GM13976 (cell line): ENCODE measurements around the gene LRRN1.
A peak's percentile ranks its signal among the peaks of the same experiment; 100 is the strongest.

ENCODE experiments used
- DNase-seq: peaks from one replicate; pipeline ENCODE4 v3.0.0; 2012; ENCODE audit warnings: low spot score
- CTCF ChIP-seq: IDR thresholded peaks from 2 replicates; pipeline ENCODE4 v1.5.1; 2012; ENCODE audit warnings: borderline replicate concordance, mild to moderate bottlenecking; ENCODE audit not compliant: insufficient read depth; ENCODE audit errors: extremely low read depth, missing control alignments, control extremely low read depth
- in situ Hi-C: fragments of 300-500 bp; cut with MboI; formaldehyde crosslinking; loops from one replicate; pipeline ENCODE4 v1.12.0; 2022; ENCODE audit warnings: low sequenced_read_pairs, mixed read lengths, inconsistent platforms; ENCODE audit not compliant: unreplicated experiment

Gene LRRN1

GRCh38 chr3:3783696-3784095, 15.5 kb upstream of the LRRN1 start:
- in situ Hi-C loops = no loop called here
- TF ChIP-seq CTCF = no peak
- no peak for DNase-seq

DNA sequence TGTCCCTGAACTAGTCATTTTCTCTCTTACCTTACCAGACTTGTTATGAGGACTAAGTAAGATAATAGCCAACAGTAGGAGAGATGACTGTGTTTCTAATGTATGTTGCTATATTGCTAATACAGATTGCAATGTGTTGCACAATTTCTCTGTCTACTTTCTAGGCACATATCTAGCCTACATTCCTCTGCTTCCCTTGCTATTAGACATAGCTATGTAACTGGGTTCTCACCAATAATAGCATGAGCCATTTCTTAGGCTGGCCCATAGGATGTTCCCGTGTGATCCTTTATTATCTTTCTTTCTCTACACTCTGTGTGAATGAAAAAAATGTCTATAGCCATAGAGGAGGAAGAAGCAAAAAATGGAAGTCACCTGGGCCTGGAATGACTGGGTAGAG, 6.8 kb upstream of the LRRN1 start:
- in situ Hi-C loops = no loop called here

DNA sequence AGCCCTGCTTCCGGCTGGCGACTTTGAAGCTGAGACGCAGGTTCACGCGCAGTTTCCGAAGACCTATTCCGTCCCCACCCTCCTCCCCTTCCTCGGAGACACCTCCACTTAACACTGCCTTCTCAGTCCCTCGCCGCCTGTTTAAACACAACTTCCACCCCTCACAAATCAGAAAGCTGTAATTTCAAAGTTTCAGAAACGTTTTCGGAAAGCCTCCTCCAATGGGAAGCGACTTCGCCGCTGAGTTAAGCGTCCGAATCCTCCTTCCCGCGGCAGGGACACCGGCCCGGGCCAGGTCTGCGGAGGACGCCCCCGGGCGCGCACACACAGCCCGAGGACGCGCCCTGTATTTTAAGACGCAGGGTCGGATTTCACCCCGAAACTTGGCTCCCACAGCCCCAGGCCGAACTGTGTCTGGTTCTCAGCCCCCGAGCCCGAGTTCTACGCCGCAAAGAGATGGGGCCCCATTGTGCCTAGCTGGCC, 559 bp upstream of the LRRN1 start:
- in situ Hi-C loops = no loop called here
- no peak for TF ChIP-seq CTCF
- peak; percentile 17 for DNase-seq

More for the DNA sequence above, 6.8 kb upstream of the LRRN1 start:
- DNase-seq = no peak
- no peak for TF ChIP-seq CTCF

DNA sequence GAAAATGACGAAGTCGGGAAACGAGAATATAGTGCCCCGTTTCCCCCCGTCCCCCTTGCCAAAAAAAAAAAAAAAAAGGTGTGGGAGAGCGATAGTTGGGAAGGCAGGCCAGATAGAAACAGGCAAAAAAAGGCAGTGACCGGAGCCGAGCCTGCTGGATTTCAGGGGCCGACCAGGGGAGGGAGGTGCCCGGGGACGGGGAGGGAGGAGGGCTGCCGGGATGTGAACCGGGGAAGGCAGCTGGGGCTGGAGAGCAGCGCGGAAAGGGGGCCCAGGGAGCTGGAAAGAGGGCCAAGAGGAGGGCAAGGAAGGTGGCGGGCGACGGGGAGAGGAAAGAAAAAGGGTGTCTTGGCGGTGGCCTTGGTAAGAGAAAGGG, 837 bp downstream of the LRRN1 start:
- no peak for TF ChIP-seq CTCF
- in situ Hi-C loops = no loop called here
- peak; percentile 35 for DNase-seq

GRCh38 chr3:3800685-3801493, 1.7 kb downstream of the LRRN1 start:
- in situ Hi-C loops = no loop called here
- DNase-seq = peak; percentile 22
- TF ChIP-seq CTCF = no peak

DNA sequence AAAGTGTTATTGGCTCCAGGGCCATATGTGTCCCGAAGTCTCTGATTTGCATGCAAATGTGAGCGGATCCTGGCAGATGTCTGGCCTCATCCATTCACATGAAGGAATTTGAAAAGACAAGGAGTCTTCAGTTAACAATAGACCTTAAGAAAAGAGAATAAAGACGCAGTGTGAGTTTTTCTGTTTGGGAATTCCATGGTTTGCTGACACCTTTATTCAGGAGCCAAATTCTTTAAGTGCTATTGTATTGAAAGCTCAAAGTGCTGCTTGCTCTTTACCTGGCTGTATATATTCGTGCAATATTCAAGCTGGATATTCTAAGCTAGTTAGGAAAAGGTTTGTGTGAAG, 2.2 kb downstream of the LRRN1 start:
- no peak for TF ChIP-seq CTCF
- in situ Hi-C loops = no loop called here
- no peak for DNase-seq
